Renal cortical epithelial cell (primary cell): Measurements from ENCODE around the gene C16orf96. TPM values are rescaled to one million over a fixed set of nuclear protein-coding genes. Genes with fewer than 3 reads are reported as not detected.

Experiments used
- DNase-seq: peaks from one replicate; pipeline ENCODE4 v3.0.0-alpha.2; 2011; ENCODE audit warnings: low read depth
- total RNA-seq: library from RNA; depleted of rRNA; stranded (reverse); fragments of >200 nt; gene quantifications from 2 replicates; pipeline ENCODE4 v1.2.3, GENCODE V29; 2014

Gene C16orf96
- total RNA-seq, 1 donor from 2014 or later, result 0.10 TPM

DNA sequence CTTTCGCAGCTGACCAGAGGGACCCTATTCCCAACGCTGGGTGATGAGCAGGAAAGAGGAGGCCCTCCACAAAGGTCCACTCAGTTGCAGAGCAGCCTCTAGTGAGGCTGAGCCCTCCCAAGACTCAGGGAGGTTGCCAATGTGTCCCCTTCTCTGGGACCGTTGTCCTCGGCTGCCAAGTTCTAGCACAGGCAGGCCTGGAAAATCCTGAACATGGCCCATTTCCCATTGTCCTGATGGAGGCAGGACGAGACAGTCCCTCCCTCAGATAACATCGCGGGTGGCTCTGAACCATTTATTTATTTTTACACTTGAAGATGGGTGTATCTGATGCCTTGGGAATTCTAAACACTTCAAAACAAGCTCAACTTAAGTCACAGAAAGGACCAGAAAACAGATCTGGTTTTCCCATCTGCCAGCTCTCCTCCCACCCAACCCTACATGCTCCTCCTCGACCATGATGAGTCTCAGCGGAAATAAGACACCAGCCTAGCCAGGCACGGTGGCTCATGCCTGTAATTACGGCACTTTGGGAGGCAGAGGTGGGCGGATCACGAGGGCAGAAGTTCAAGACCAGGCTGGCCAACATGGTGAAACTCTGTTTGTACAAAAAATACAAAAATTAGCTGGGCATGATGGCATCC lies 30.4 kb upstream of the C16orf96 start:
- no peak for DNase-seq

DNA sequence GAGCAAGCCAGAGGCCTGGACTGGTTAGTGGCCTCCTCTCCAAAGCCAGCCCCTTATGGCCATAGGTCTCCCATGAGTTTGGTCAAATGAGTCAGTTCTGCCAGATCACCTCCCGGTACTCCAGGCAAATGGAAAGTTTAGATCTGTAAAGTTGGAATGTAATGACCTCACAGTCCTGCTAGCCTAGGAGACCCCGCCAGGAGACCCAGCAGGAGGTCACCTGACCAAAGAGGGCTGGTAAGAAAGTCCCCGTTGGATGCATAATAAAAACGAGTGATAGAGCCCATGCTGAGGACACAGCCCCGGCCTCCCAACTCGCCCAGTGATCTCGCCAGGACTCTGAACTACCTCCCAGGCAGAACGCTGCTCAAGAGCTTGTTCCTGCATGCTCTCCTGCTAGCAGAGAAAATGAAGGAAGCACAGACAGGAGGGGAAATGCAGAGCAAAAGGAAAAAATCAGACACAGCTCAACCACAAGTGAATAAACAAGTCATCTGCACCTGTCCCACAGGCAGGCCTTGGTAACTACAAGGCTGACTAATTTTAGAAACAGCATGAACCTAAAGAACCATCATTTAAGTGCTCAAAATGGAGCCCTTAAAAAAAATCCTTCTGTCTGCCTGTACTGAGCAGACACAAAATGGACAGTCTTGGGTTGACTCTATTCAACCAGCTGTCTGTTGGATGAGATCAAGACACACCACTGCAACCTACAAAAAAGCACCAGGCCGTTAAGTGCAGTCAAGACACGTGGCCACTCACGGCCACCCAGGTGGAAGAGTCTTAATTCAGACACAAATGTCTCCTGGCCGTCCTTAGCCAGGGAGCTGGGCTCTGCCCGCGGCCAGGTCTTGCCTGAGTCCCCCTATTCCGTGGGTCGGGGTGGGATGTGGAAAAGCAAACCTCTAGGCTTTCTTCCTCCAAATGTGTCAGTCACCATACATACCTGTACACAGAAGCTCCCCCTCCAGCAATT lies 26.8 kb upstream of the C16orf96 start:
- DNase-seq, result peak; percentile 61

GRCh38 chr16:4531811-4532210 lies 24.3 kb upstream of the C16orf96 start:
- DNase-seq, result no peak

DNA sequence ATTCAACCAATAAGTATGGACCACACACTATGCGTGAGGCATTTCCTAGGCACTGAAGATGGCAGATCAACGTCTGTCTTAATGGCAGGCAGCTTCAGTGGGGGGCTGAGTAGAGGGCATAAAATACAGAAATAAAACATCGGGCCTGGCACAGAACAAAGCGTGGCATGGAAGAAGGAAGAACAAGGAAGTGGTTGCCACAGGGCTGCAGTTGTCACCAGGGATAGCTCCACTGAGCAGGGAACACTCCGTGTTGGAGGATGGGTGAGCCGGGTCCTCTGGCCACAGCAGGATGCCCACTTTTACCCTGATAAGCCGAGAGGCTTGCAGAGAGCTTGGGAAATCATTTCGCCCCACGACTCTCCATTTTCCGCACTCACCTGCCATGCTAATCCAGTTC lies 23.9 kb upstream of the C16orf96 start:
- DNase-seq, result no peak

DNA sequence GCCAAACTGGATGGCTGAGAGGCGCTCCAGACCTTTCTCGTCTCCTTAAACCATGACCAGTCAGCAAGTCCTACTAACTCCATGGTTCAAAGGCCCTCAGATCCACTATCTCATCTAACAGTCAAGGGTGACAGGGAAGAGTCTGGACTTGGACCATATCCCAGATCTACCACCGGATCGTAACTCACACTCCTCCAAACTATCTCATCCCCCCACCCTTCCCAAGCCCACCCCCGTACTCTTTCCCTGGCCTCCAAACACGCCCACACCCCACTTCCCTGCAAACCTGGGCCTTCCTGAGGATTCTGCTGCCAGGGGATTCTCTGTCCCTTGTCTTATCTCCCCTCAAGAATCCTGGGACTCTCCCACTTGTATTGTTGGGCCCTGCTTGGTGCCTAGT lies 22.6 kb upstream of the C16orf96 start:
- DNase-seq, result no peak

DNA sequence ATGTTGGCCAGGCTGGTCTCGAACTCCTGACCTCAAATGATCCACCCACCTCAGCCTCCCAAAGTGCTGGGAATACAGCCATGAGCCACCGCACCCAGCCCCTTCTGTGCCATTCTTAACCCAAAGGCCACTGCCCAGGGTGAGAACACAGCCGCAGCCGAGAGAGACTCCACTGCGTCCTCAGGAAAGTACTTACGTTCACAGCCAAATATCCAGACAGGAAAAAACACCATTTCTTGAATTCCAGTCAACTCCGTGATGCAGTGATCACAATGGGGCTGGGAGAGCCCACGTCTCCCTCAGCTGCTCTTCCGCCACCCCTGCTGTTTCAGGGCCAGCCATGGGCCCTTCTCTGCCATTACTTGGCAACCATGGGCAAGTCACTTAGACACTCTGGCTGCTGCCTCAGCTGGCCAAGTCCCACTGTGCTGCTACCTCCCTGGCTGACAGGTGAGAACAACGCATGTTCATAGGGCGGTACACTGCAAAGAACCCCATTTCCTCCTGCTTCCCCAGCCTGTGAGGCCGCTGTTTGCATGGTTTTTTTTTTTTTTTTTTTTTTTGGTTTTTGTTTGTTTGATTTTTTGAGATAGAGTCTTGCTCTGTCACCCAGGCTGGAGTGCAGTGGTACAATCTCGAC lies 21.9 kb upstream of the C16orf96 start:
- DNase-seq, result no peak

DNA sequence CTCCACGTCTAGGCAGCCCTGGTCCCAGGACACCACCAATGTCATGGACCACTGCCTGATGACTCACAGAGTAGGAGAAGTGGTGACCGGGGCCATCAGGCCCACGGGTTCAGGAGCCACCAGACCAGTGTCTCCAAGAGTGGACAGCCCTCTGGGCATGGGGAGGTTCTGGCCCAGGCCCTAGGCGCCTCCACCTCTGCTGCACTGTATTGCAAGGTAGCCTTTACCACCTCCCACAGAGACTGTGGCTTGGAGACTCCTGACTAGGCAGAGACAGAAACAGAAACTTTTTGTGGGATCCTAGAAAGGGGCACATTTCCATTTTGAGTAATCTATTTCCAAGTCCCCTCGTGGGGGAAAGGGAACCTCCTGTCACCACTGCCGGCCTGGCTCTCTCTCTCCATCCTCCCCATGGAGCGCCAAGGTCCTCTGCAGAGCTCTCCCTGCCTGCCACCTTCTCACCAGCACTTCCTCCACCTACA lies 20.5 kb upstream of the C16orf96 start:
- DNase-seq, result no peak

DNA sequence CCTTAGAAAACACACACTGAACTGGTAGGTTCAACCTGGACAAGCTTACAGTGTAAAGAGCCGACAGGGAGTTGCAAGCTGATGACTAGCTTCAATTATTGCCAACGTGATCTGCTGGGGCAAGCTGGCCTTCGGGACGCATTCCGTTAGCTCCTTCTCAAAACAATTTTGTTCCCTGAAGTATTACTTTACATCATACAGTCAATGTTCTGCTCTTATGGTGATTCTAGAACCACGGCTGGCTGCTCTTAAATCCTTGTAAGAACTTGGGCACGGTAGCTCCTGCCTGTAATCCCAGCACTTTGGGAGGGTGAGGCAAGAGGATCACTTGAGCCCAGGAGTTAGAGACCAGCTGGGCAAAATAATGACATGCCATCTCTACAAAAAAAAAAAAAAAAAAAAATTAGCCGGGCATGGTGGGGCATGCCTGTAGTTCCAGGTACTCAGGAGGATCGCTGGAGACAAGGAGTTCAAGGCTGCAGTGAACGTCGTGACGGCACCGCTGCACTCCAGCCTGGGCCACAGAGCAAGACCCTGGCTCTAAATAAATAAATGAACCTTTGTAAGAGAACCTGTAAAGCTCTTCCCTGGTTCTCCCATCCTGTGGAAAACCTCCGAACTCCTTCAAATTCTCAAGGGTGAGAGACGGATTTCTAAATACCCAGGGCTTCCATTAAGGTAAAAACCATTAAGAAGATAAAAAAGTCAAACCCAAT lies 19.6 kb upstream of the C16orf96 start:
- DNase-seq, result no peak

- no peak for DNase-seq
These were observed 18.5 kb upstream of the C16orf96 start for GRCh38 chr16:4537376-4538343.

GRCh38 chr16:4538350-4539235 lies 17.5 kb upstream of the C16orf96 start, which contains the start of gene CDIP1:
CDIP1 (minus strand) TSS chr16:4538773; CDS start chr16:4514130, 24,643 bp downstream.
- DNase-seq, result peak; percentile 82

DNA sequence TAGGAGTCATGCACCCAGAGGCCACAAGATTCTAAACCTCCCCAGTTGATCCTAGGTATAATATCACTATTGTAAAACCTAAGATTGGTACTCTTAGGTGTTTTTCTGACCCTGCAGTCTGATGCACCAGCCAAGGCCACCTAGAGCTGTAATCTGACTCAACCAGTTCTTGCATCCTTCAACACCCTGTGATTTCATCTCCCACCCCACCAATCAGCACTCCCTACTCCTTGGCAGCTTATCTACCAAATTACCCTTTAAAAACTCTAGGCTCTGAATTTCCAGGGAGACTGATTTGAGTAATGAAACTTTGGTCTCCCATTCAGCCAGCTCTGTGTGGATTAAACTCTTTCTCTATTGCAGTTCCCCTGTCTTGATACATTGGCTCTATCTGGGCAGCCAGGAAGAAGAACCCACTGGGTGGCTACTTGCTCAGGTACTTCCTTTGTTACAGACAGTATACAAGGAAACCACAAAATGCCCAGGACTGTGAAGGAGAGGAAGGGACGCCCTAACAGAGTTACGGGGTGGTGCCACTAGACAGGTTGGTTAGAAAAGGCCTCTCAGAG lies 16.3 kb upstream of the C16orf96 start:
- DNase-seq, result no peak

GRCh38 chr16:4544473-4544872 lies 11.7 kb upstream of the C16orf96 start:
- no peak for DNase-seq

DNA sequence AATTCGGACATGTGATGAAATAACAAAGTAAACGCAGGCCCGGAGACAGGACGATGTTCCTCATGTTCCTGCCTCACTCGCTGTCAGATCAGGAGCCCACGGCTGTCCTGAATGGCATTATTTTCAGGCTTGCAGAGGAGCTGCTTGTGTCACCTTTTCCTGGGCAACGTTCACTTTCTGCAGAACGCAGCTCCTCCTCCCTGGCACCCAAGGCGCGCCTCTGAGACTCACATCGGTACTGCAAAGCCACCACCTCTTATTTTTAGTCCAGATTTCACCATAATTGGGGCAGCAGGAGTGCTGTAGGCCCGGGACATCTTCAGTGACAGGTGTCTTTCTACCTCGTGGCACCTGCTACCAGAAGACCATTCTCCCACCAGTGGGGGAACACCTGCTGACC lies 8.0 kb upstream of the C16orf96 start:
- no peak for DNase-seq

GRCh38 chr16:4550591-4550990 lies 5.5 kb upstream of the C16orf96 start:
- DNase-seq, result no peak

DNA sequence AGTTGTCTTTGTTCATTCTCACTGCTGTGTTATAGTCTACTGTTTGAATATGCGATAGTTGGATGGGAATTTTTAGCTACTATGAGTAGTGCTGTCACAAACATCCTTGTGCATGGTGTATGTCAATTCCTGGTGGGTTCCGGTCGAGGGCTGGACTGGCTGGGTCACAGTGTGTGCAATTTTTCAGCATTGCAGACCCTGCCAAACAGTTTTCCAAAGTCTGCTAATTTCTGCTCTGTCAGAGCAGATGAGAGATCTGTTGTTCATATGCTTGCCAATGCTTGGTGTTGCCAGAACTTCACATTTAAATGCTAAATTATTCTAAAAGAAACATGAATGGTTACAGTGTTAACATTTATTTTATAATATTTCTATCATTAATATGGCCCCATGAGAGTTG lies 3.6 kb upstream of the C16orf96 start:
- DNase-seq, result no peak

- no peak for DNase-seq
These were observed 440 bp downstream of the C16orf96 start for GRCh38 chr16:4556580-4556979.

DNA sequence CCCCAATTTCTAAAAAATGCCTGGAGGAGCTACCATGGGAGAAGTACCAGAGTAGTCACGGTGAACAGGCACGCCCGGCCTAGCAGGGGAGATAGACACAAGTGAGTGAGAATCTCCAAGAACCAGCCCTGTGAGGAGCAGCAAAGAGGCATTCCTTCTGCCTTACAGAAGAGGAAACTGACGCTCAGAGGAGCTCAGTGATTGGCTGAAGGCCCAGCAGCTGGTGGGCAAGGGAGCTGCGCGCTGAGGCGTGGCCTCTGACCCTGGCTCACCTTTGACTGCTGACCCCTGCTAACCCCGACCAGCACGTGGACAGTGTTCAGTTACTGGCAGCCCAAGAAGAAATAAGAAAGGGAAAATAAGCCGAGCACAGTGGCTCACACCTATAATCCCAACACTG lies 1.8 kb downstream of the C16orf96 start:
- DNase-seq, result peak; percentile 13

DNA sequence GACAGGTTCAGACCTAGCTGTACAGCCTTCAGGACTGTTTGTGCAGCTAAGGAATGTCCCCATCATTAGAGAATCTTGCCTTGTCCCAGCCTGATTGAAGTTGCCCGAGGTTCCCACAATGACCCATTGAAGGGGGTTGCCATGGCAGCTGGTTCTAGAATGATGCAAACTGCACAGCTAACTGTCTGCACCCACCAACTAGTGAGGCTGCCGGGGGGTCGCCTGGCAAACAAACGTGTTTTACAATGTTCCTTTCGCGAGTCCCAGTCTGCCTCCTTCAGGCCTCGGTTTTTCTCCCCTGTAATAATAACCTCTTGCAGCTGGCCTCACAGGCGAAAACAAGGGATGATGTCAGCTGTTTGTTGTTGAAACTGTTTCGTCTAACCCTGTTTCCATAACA lies 5.5 kb downstream of the C16orf96 start:
- no peak for DNase-seq

GRCh38 chr16:4564661-4565267 lies 8.6 kb downstream of the C16orf96 start:
- DNase-seq, result no peak
